Neural cell (in vitro differentiated cells): ENCODE measurements around the gene BTBD16. TPM values are rescaled to one million over a fixed set of nuclear protein-coding genes. Genes with fewer than 3 reads are reported as not detected.

Experiments
- H2AFZ ChIP-seq: fragments of 200-600, 300-800 bp; sonication (generic), shearing (Covaris generic); 2 replicates; pipeline ENCODE4 v1.6.0; 2014; ENCODE audit warnings: low read depth, mild to moderate bottlenecking, antibody characterized with exemption, low read length, moderate library complexity
- H3F3A ChIP-seq: fragments of 200-600 bp; shearing (Covaris generic); 2 replicates; pipeline ENCODE4 v1.6.1; 2016; ENCODE audit warnings: mild to moderate bottlenecking, moderate library complexity, mixed read lengths, antibody characterized with exemption, low read length; ENCODE audit not compliant: insufficient read depth, poor library complexity, severe bottlenecking
- H3K27ac ChIP-seq: fragments of 200-600, 300-800 bp; sonication (generic), shearing (Covaris generic); 2 replicates; pipeline ENCODE4 v1.5.1; 2014; ENCODE audit warnings: mild to moderate bottlenecking, low read length, moderate library complexity
- H3K27me3 ChIP-seq: fragments of 300-800, 200-600 bp; sonication (generic), shearing (Covaris generic); 2 replicates; pipeline ENCODE4 v1.6.0; 2014; ENCODE audit warnings: mild to moderate bottlenecking, low read depth, low read length, moderate library complexity; ENCODE audit not compliant: insufficient read depth
- H3K36me3 ChIP-seq: fragments of 300-800, 200-600 bp; sonication (generic), shearing (Covaris generic); 2 replicates; pipeline ENCODE4 v1.5.1; 2014; ENCODE audit warnings: mild to moderate bottlenecking, antibody characterized with exemption, low read length, moderate library complexity; ENCODE audit not compliant: insufficient read depth
- H3K4me2 ChIP-seq: fragments of 300-800, 200-600 bp; sonication (generic), shearing (Covaris generic); 2 replicates; pipeline ENCODE4 v1.6.0; 2014; ENCODE audit warnings: mild to moderate bottlenecking, low read length
- H3K4me3 ChIP-seq: fragments of 300-800, 200-600 bp; sonication (generic), shearing (Covaris generic); 2 replicates; pipeline ENCODE4 v1.5.1; 2014; ENCODE audit warnings: mild to moderate bottlenecking, low read length, moderate library complexity
- H3K79me2 ChIP-seq: fragments of 200-600 bp; shearing (Covaris generic); replicated peaks from 2 replicates; pipeline ENCODE4 v1.6.0; 2014; ENCODE audit warnings: mild to moderate bottlenecking, low read length, moderate library complexity; ENCODE audit not compliant: insufficient read depth
- H3K9ac ChIP-seq: fragments of 300-800, 200-600 bp; sonication (generic), shearing (Covaris generic); 2 replicates; pipeline ENCODE4 v1.6.1; 2016; ENCODE audit warnings: mild to moderate bottlenecking, low read length, mixed read lengths
- H3K9me2 ChIP-seq: fragments of 200-600 bp; shearing (Covaris generic); 2 replicates; pipeline ENCODE4 v1.6.1; 2016; ENCODE audit warnings: mild to moderate bottlenecking, low read length, mixed read lengths; ENCODE audit not compliant: insufficient read depth
- H3K9me3 ChIP-seq: fragments of 200-600, 300-800 bp; sonication (generic), shearing (Covaris generic); 2 replicates; pipeline ENCODE4 v1.6.1; 2016; ENCODE audit warnings: mild to moderate bottlenecking, mixed run types, low read length, moderate library complexity, mixed read lengths
- H4K20me1 ChIP-seq: fragments of 200-600 bp; shearing (Covaris generic); 2 replicates; pipeline ENCODE4 v1.6.1; 2016; ENCODE audit warnings: mild to moderate bottlenecking, mixed run types; ENCODE audit not compliant: insufficient read depth
- CTCF ChIP-seq: fragments of 450-650 bp; IDR thresholded peaks from 2 replicates; pipeline ENCODE4 v1.5.1; 2014; ENCODE audit warnings: antibody characterized with exemption, mild to moderate bottlenecking, moderate library complexity; ENCODE audit not compliant: poor library complexity, severe bottlenecking
- EP300 ChIP-seq: fragments of 450-650 bp; conservative IDR thresholded peaks from 2 replicates; pipeline ENCODE4 v1.6.1; 2014; ENCODE audit warnings: antibody characterized with exemption, mild to moderate bottlenecking, moderate library complexity; ENCODE audit not compliant: poor library complexity, severe bottlenecking
- EZH2 ChIP-seq: fragments of 200-600, 300-800 bp; shearing (Covaris generic), sonication (generic); IDR thresholded peaks from 2 replicates; pipeline ENCODE4 v1.6.1; 2014; ENCODE audit warnings: antibody characterized with exemption, low read length, borderline replicate concordance, mild to moderate bottlenecking; ENCODE audit not compliant: insufficient read depth, poor library complexity, severe bottlenecking
- MXI1 ChIP-seq: fragments of 450-650 bp; conservative IDR thresholded peaks from 2 replicates; pipeline ENCODE4 v1.6.1; 2014; ENCODE audit warnings: antibody characterized with exemption, mild to moderate bottlenecking; ENCODE audit not compliant: poor library complexity, severe bottlenecking
- POLR2AphosphoS5 ChIP-seq: IDR thresholded peaks from 2 replicates; pipeline ENCODE4 v1.6.1; 2012
- RAD21 ChIP-seq: fragments of 450-650 bp; conservative IDR thresholded peaks from 2 replicates; pipeline ENCODE4 v1.6.1; 2014; ENCODE audit warnings: antibody characterized with exemption, mild to moderate bottlenecking, moderate library complexity
- REST ChIP-seq: IDR thresholded peaks from 2 replicates; pipeline ENCODE4 v1.6.1; 2012; ENCODE audit warnings: borderline replicate concordance
- SMC3 ChIP-seq: fragments of 450-650 bp; conservative IDR thresholded peaks from 2 replicates; pipeline ENCODE4 v1.6.1; 2014; ENCODE audit warnings: antibody characterized with exemption, mild to moderate bottlenecking, moderate library complexity; ENCODE audit not compliant: poor library complexity
- TAF1 ChIP-seq: IDR thresholded peaks from 2 replicates; pipeline ENCODE4 v1.6.1; 2012; ENCODE audit warnings: low read depth
- polyA plus RNA-seq: library from polyadenylated mRNA; depleted of rRNA; stranded (reverse); fragments of >200 nt; gene quantifications from 2 replicates; pipeline ENCODE4 v1.2.3, GENCODE V29; 2014

BTBD16 gene
- polyA plus RNA-seq, 1 donor from 2014 or later: not detected

GRCh38 chr10:122229666-122230065, 41.4 kb upstream of the BTBD16 start (continued):
- TF ChIP-seq EZH2: no peak
- no peak for TF ChIP-seq MXI1
- TF ChIP-seq RAD21: no peak

GRCh38 chr10:122230222-122230621, 40.9 kb upstream of the BTBD16 start:
- H3K4me2 ChIP-seq: no peak overlapping the region
- H4K20me1 ChIP-seq: no peaks in the 10 kb centered on the region
- no peak overlapping the region for H3K9ac ChIP-seq
- H3K4me3 ChIP-seq: no peak overlapping the region
- TF ChIP-seq EP300 (no peak), MXI1 (no peak), CTCF (no peak), EZH2 (no peak), REST (no peak), POLR2AphosphoS5 (no peak), TAF1 (no peak), SMC3 (no peak), RAD21 (no peak)
- H3K27me3 ChIP-seq: no peaks in the 10 kb centered on the region
- no peaks in the 10 kb centered on the region for H3K9me2 ChIP-seq
- no peak overlapping the region for H3K27ac ChIP-seq
- peaks cover 6% of the 10 kb centered on the region for H3K36me3 ChIP-seq
- no peak overlapping the region for H2AFZ ChIP-seq
- no peaks in the 10 kb centered on the region for H3K9me3 ChIP-seq
- no peaks in the 10 kb centered on the region for H3F3A ChIP-seq
- no peaks in the 10 kb centered on the region for H3K79me2 ChIP-seq

GRCh38 chr10:122232769-122233168, 38.3 kb upstream of the BTBD16 start:
- TF ChIP-seq POLR2AphosphoS5 (no peak), RAD21 (no peak), REST (no peak), SMC3 (no peak), TAF1 (no peak), CTCF (no peak), MXI1 (no peak), EP300 (no peak), EZH2 (no peak)
- H3K4me3 ChIP-seq: no peak overlapping the region
- H3F3A ChIP-seq: no peaks in the 10 kb centered on the region
- H4K20me1 ChIP-seq: no peaks in the 10 kb centered on the region
- H3K27me3 ChIP-seq: no peaks in the 10 kb centered on the region
- no peaks in the 10 kb centered on the region for H3K79me2 ChIP-seq
- no peak overlapping the region for H3K9ac ChIP-seq
- H3K4me2 ChIP-seq: no peak overlapping the region
- peaks cover 6% of the 10 kb centered on the region for H3K36me3 ChIP-seq
- no peaks in the 10 kb centered on the region for H3K9me2 ChIP-seq
- H3K27ac ChIP-seq: no peak overlapping the region
- no peak overlapping the region for H2AFZ ChIP-seq
- no peaks in the 10 kb centered on the region for H3K9me3 ChIP-seq
